Hepatocyte (in vitro differentiated cells): ENCODE data around the gene IRS2. TPM values are rescaled to one million over a fixed set of nuclear protein-coding genes. Genes with fewer than 3 reads are reported as not detected.

Source experiments
- DNase-seq: peaks from one replicate; pipeline ENCODE4 v3.0.0-alpha.2; 2016; ENCODE audit warnings: low spot score
- H2AFZ ChIP-seq: fragments of 200-600 bp; sonication (generic); 2 replicates; pipeline ENCODE4 v1.6.0; 2016; ENCODE audit warnings: antibody characterized with exemption, mild to moderate bottlenecking
- H3K27ac ChIP-seq: fragments of 200-600 bp; sonication (generic); 2 replicates; pipeline ENCODE4 v1.5.1; 2016; ENCODE audit warnings: mild to moderate bottlenecking
- H3K27me3 ChIP-seq: fragments of 200-600 bp; sonication (generic); 2 replicates; pipeline ENCODE4 v1.6.1; 2016
- H3K36me3 ChIP-seq: fragments of 200-600 bp; sonication (generic); replicated peaks from 2 replicates; pipeline ENCODE4 v1.5.1; 2016; ENCODE audit warnings: low read depth; ENCODE audit not compliant: insufficient read depth
- H3K4me1 ChIP-seq: fragments of 200-600 bp; sonication (generic); 2 replicates; pipeline ENCODE4 v1.5.1; 2016; ENCODE audit warnings: mild to moderate bottlenecking, moderate library complexity; ENCODE audit not compliant: insufficient read depth
- H3K4me2 ChIP-seq: fragments of 200-600 bp; sonication (generic); 2 replicates; pipeline ENCODE4 v1.6.0; 2016
- H3K4me3 ChIP-seq: fragments of 200-600 bp; sonication (generic); 2 replicates; pipeline ENCODE4 v1.5.1; 2016; ENCODE audit warnings: mild to moderate bottlenecking
- H3K79me2 ChIP-seq: fragments of 200-600 bp; sonication (generic); 2 replicates; pipeline ENCODE4 v1.6.0; 2017; ENCODE audit warnings: mild to moderate bottlenecking
- H3K9me2 ChIP-seq: fragments of 200-600 bp; sonication (generic); replicated peaks from 2 replicates; pipeline ENCODE4 v1.6.0; 2017; ENCODE audit warnings: mild to moderate bottlenecking; ENCODE audit not compliant: insufficient read depth
- H3K9me3 ChIP-seq: fragments of 200-600 bp; sonication (generic); 2 replicates; pipeline ENCODE4 v1.5.1; 2016; ENCODE audit warnings: low read depth, mild to moderate bottlenecking
- H4K20me1 ChIP-seq: fragments of 200-600 bp; sonication (generic); 2 replicates; pipeline ENCODE4 v1.6.0; 2016; ENCODE audit warnings: mild to moderate bottlenecking; ENCODE audit not compliant: insufficient read depth, poor library complexity, severe bottlenecking
- EZH2 ChIP-seq: fragments of 200-600 bp; sonication (generic); IDR thresholded peaks from 2 replicates; pipeline ENCODE4 v1.6.1; 2016; ENCODE audit warnings: antibody characterized with exemption, mild to moderate bottlenecking, borderline replicate concordance
- EZH2phosphoT487 ChIP-seq: fragments of 200-600 bp; sonication (generic); IDR thresholded peaks from one replicate; pipeline ENCODE4 v1.6.1; 2018; ENCODE audit warnings: antibody characterized with exemption, mild to moderate bottlenecking, low read depth, moderate library complexity; ENCODE audit not compliant: unreplicated experiment, severe bottlenecking
- WGBS: methylation state at CpG from one replicate; pipeline ENCODE4 v1.1.6; 2016; ENCODE audit warnings: low lambda C conversion rate; ENCODE audit errors: missing lambda C conversion rate; 5-methylcytosine and 5-hydroxymethylcytosine counted together
- polyA plus RNA-seq: library from polyadenylated mRNA; unstranded; fragments of >200 nt; fragmentation: Nextera tagmentation; extraction: Ambion mirVana; gene quantifications from 2 replicates; pipeline ENCODE4 v1.2.1, GENCODE V29; 2016
- total RNA-seq: library from RNA; depleted of rRNA; stranded (reverse); fragments of >200 nt; gene quantifications from 2 replicates; pipeline ENCODE4 v1.2.3, GENCODE V29; 2014
- TF ChIP-seq, protein P1 (sequence below): fragments of 200-600 bp; sonication (generic); IDR thresholded peaks from 2 replicates; pipeline ENCODE4 v1.5.1; 2016; ENCODE audit warnings: antibody characterized with exemption, mild to moderate bottlenecking; ENCODE audit not compliant: poor library complexity

IRS2 gene
- total and polyA plus RNA-seq, 2 experiments from 2014 or later = 19.4 to 26.4 TPM

DNA sequence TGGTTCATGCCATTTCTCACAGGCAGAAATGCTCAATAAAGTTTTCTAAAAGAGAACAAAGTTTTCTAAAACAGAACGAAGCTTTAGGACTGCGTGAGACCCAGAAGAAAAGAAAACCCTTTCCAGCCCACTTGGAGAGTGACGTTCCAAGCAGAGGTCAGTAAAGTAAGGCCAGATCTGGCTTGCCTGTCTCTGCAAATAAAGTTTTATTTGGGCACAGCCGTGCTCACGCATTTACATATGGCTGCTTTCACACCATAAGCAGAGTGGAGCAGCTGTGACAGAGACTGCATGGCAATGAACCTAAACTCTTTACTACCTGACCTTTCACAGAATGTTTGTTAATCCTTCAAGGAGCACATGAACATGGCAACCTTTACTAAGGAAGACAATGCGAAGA lies 23.6 kb downstream of the IRS2 start:
- no peaks in the 10 kb centered on the region for H3K4me1 ChIP-seq
- TF ChIP-seq EZH2 (no peak), EZH2phosphoT487 (no peak)
- TF ChIP-seq, protein P1, sequence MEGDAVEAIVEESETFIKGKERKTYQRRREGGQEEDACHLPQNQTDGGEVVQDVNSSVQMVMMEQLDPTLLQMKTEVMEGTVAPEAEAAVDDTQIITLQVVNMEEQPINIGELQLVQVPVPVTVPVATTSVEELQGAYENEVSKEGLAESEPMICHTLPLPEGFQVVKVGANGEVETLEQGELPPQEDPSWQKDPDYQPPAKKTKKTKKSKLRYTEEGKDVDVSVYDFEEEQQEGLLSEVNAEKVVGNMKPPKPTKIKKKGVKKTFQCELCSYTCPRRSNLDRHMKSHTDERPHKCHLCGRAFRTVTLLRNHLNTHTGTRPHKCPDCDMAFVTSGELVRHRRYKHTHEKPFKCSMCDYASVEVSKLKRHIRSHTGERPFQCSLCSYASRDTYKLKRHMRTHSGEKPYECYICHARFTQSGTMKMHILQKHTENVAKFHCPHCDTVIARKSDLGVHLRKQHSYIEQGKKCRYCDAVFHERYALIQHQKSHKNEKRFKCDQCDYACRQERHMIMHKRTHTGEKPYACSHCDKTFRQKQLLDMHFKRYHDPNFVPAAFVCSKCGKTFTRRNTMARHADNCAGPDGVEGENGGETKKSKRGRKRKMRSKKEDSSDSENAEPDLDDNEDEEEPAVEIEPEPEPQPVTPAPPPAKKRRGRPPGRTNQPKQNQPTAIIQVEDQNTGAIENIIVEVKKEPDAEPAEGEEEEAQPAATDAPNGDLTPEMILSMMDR = no peak
- DNase-seq = no peak
- no peaks in the 10 kb centered on the region for H3K27me3 ChIP-seq
- no peak overlapping the region for H3K27ac ChIP-seq
- peaks cover 83% of the 10 kb centered on the region for H3K79me2 ChIP-seq
- no peaks in the 10 kb centered on the region for H3K9me2 ChIP-seq
- H3K4me2 ChIP-seq = no peak overlapping the region
- H2AFZ ChIP-seq = no peak overlapping the region
- WGBS = 94% methylated on average over 6 of the region's 6 CpGs
- no peak overlapping the region for H3K4me3 ChIP-seq
- H4K20me1 ChIP-seq = peaks cover 78% of the 10 kb centered on the region
- no peaks in the 10 kb centered on the region for H3K9me3 ChIP-seq
- H3K36me3 ChIP-seq = peaks cover 4% of the 10 kb centered on the region

DNA sequence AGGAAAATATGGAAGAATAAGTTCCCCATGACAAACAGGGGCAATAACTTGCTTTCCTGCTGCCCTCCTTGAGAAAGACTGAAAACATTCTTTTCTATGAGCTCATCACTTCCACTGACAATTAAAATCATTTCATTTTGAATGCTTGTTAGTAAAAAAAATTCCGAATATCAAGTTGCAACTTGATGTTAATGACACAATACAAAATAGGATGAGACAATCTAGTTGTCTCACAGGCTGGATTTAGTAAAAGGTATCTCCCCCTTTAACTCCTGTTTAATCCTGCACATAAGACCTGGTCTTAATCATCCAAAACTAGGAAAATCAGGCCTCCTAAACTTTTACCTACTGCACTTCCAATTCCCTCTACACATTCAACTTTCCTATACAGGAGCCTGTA lies 24.7 kb downstream of the IRS2 start:
- Histone ChIP-seq H2AFZ (no peak overlapping the region), H3K9me2 (no peaks in the 10 kb centered on the region), H4K20me1 (peaks cover 80% of the 10 kb centered on the region), H3K79me2 (peaks cover 80% of the 10 kb centered on the region), H3K4me1 (no peaks in the 10 kb centered on the region), H3K36me3 (peaks cover 4% of the 10 kb centered on the region), H3K4me3 (no peak overlapping the region), H3K9me3 (no peaks in the 10 kb centered on the region), H3K4me2 (no peak overlapping the region), H3K27me3 (no peaks in the 10 kb centered on the region), H3K27ac (no peak overlapping the region)
- WGBS = 88% methylated on average over 1 of the region's 1 CpG
- TF ChIP-seq EZH2 (no peak), EZH2phosphoT487 (no peak)
- TF ChIP-seq, protein P1 = no peak
- no peak for DNase-seq

DNA sequence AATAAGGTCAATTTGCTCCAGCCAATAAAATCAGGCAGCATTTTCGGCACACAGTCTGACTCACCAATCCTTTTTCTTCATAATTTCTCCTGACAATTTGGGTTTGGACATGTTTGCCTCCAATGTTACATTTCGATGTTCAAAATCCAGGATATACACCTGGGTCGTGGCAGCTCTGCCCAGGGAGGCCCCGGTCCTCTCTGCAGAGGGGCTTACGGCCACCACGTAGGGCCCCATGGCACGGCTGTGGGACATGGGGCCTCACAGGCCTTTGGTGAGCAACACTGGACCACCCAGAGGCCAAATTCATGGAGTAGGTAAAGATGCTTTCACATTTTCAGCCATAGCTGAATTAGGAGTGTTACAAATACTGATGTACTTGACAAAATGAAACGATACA lies 25.4 kb downstream of the IRS2 start:
- no peaks in the 10 kb centered on the region for H3K4me1 ChIP-seq
- no peaks in the 10 kb centered on the region for H3K9me3 ChIP-seq
- H3K27ac ChIP-seq = no peak overlapping the region
- peaks cover 79% of the 10 kb centered on the region for H4K20me1 ChIP-seq
- no peak overlapping the region for H2AFZ ChIP-seq
- H3K36me3 ChIP-seq = peaks cover 4% of the 10 kb centered on the region
- H3K27me3 ChIP-seq = no peaks in the 10 kb centered on the region
- 83% methylated on average over 8 of the region's 8 CpGs for WGBS
- DNase-seq = no peak
- no peak overlapping the region for H3K4me2 ChIP-seq
- H3K79me2 ChIP-seq = peaks cover 81% of the 10 kb centered on the region
- no peaks in the 10 kb centered on the region for H3K9me2 ChIP-seq
- H3K4me3 ChIP-seq = no peak overlapping the region
- TF ChIP-seq EZH2 (no peak), EZH2phosphoT487 (no peak)
- TF ChIP-seq, protein P1 = no peak

DNA sequence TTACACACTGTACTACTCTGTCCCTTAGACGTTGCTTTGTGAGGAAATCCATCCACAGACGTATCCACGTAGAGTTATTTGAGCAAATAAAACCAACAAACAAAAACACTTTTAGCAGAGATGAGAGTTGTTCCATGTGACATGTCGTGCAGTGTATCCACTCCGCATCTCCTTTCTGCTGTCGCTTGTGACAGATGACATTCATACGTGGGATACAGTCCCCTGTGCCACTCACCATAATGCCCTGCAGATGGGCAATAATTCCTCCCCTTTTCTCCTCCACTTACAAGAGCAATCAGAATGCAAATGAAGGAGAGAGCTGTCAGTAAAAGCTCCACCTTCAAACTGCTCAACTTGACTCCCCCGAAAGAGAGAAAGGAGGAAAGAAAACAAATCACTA lies 26.0 kb downstream of the IRS2 start:
- H3K9me2 ChIP-seq = no peaks in the 10 kb centered on the region
- H4K20me1 ChIP-seq = peaks cover 83% of the 10 kb centered on the region
- WGBS = 89% methylated on average over 8 of the region's 8 CpGs
- no peak for TF ChIP-seq EZH2
- TF ChIP-seq EZH2phosphoT487 = no peak
- TF ChIP-seq, protein P1 = no peak
- H3K27me3 ChIP-seq = no peaks in the 10 kb centered on the region
- no peak overlapping the region for H3K27ac ChIP-seq
- H3K4me3 ChIP-seq = no peak overlapping the region
- H3K36me3 ChIP-seq = peaks cover 4% of the 10 kb centered on the region
- no peaks in the 10 kb centered on the region for H3K4me1 ChIP-seq
- peaks cover 81% of the 10 kb centered on the region for H3K79me2 ChIP-seq
- no peak overlapping the region for H3K4me2 ChIP-seq
- H3K9me3 ChIP-seq = no peaks in the 10 kb centered on the region
- no peak for DNase-seq
- H2AFZ ChIP-seq = no peak overlapping the region
